Neural cell (in vitro differentiated cells): ENCODE results near the gene ADORA1. TPM values are rescaled to one million over a fixed set of nuclear protein-coding genes. Genes with fewer than 3 reads are reported as not detected.

Experiments used
- H2AFZ ChIP-seq: fragments of 200-600, 300-800 bp; sonication (generic), shearing (Covaris generic); 2 replicates; pipeline ENCODE4 v1.6.0; 2014; ENCODE audit warnings: low read depth, mild to moderate bottlenecking, antibody characterized with exemption, low read length, moderate library complexity
- H3F3A ChIP-seq: fragments of 200-600 bp; shearing (Covaris generic); 2 replicates; pipeline ENCODE4 v1.6.1; 2016; ENCODE audit warnings: mild to moderate bottlenecking, moderate library complexity, mixed read lengths, antibody characterized with exemption, low read length; ENCODE audit not compliant: insufficient read depth, poor library complexity, severe bottlenecking
- H3K27ac ChIP-seq: fragments of 200-600, 300-800 bp; sonication (generic), shearing (Covaris generic); 2 replicates; pipeline ENCODE4 v1.5.1; 2014; ENCODE audit warnings: mild to moderate bottlenecking, low read length, moderate library complexity
- H3K27me3 ChIP-seq: fragments of 300-800, 200-600 bp; sonication (generic), shearing (Covaris generic); 2 replicates; pipeline ENCODE4 v1.6.0; 2014; ENCODE audit warnings: mild to moderate bottlenecking, low read depth, low read length, moderate library complexity; ENCODE audit not compliant: insufficient read depth
- H3K36me3 ChIP-seq: fragments of 300-800, 200-600 bp; sonication (generic), shearing (Covaris generic); 2 replicates; pipeline ENCODE4 v1.5.1; 2014; ENCODE audit warnings: mild to moderate bottlenecking, antibody characterized with exemption, low read length, moderate library complexity; ENCODE audit not compliant: insufficient read depth
- H3K4me2 ChIP-seq: fragments of 300-800, 200-600 bp; sonication (generic), shearing (Covaris generic); 2 replicates; pipeline ENCODE4 v1.6.0; 2014; ENCODE audit warnings: mild to moderate bottlenecking, low read length
- H3K4me3 ChIP-seq: fragments of 300-800, 200-600 bp; sonication (generic), shearing (Covaris generic); 2 replicates; pipeline ENCODE4 v1.5.1; 2014; ENCODE audit warnings: mild to moderate bottlenecking, low read length, moderate library complexity
- H3K79me2 ChIP-seq: fragments of 200-600 bp; shearing (Covaris generic); replicated peaks from 2 replicates; pipeline ENCODE4 v1.6.0; 2014; ENCODE audit warnings: mild to moderate bottlenecking, low read length, moderate library complexity; ENCODE audit not compliant: insufficient read depth
- H3K9ac ChIP-seq: fragments of 300-800, 200-600 bp; sonication (generic), shearing (Covaris generic); 2 replicates; pipeline ENCODE4 v1.6.1; 2016; ENCODE audit warnings: mild to moderate bottlenecking, low read length, mixed read lengths
- H3K9me2 ChIP-seq: fragments of 200-600 bp; shearing (Covaris generic); 2 replicates; pipeline ENCODE4 v1.6.1; 2016; ENCODE audit warnings: mild to moderate bottlenecking, low read length, mixed read lengths; ENCODE audit not compliant: insufficient read depth
- H3K9me3 ChIP-seq: fragments of 200-600, 300-800 bp; sonication (generic), shearing (Covaris generic); 2 replicates; pipeline ENCODE4 v1.6.1; 2016; ENCODE audit warnings: mild to moderate bottlenecking, mixed run types, low read length, moderate library complexity, mixed read lengths
- H4K20me1 ChIP-seq: fragments of 200-600 bp; shearing (Covaris generic); 2 replicates; pipeline ENCODE4 v1.6.1; 2016; ENCODE audit warnings: mild to moderate bottlenecking, mixed run types; ENCODE audit not compliant: insufficient read depth
- CTCF ChIP-seq: fragments of 450-650 bp; IDR thresholded peaks from 2 replicates; pipeline ENCODE4 v1.5.1; 2014; ENCODE audit warnings: antibody characterized with exemption, mild to moderate bottlenecking, moderate library complexity; ENCODE audit not compliant: poor library complexity, severe bottlenecking
- EP300 ChIP-seq: fragments of 450-650 bp; conservative IDR thresholded peaks from 2 replicates; pipeline ENCODE4 v1.6.1; 2014; ENCODE audit warnings: antibody characterized with exemption, mild to moderate bottlenecking, moderate library complexity; ENCODE audit not compliant: poor library complexity, severe bottlenecking
- EZH2 ChIP-seq: fragments of 200-600, 300-800 bp; shearing (Covaris generic), sonication (generic); IDR thresholded peaks from 2 replicates; pipeline ENCODE4 v1.6.1; 2014; ENCODE audit warnings: antibody characterized with exemption, low read length, borderline replicate concordance, mild to moderate bottlenecking; ENCODE audit not compliant: insufficient read depth, poor library complexity, severe bottlenecking
- MXI1 ChIP-seq: fragments of 450-650 bp; conservative IDR thresholded peaks from 2 replicates; pipeline ENCODE4 v1.6.1; 2014; ENCODE audit warnings: antibody characterized with exemption, mild to moderate bottlenecking; ENCODE audit not compliant: poor library complexity, severe bottlenecking
- POLR2AphosphoS5 ChIP-seq: IDR thresholded peaks from 2 replicates; pipeline ENCODE4 v1.6.1; 2012
- RAD21 ChIP-seq: fragments of 450-650 bp; conservative IDR thresholded peaks from 2 replicates; pipeline ENCODE4 v1.6.1; 2014; ENCODE audit warnings: antibody characterized with exemption, mild to moderate bottlenecking, moderate library complexity
- REST ChIP-seq: IDR thresholded peaks from 2 replicates; pipeline ENCODE4 v1.6.1; 2012; ENCODE audit warnings: borderline replicate concordance
- SMC3 ChIP-seq: fragments of 450-650 bp; conservative IDR thresholded peaks from 2 replicates; pipeline ENCODE4 v1.6.1; 2014; ENCODE audit warnings: antibody characterized with exemption, mild to moderate bottlenecking, moderate library complexity; ENCODE audit not compliant: poor library complexity
- TAF1 ChIP-seq: IDR thresholded peaks from 2 replicates; pipeline ENCODE4 v1.6.1; 2012; ENCODE audit warnings: low read depth
- polyA plus RNA-seq: library from polyadenylated mRNA; depleted of rRNA; stranded (reverse); fragments of >200 nt; gene quantifications from 2 replicates; pipeline ENCODE4 v1.2.3, GENCODE V29; 2014

The ADORA1 gene
- polyA plus RNA-seq, 1 donor from 2014 or later = 7.2 TPM

- Histone ChIP-seq H3K9ac (no peak overlapping the region), H3K27ac (no peak overlapping the region)
Measured at GRCh38 chr1:203143641-203144040, 16.1 kb downstream of the ADORA1 start.

GRCh38 chr1:203144661-203145060 lies 17.1 kb downstream of the ADORA1 start:
- Histone ChIP-seq H3K36me3 (no peaks in the 10 kb centered on the region), H3F3A (no peaks in the 10 kb centered on the region), H2AFZ (no peak overlapping the region), H3K79me2 (no peaks in the 10 kb centered on the region), H3K9me3 (no peaks in the 10 kb centered on the region), H3K9me2 (no peaks in the 10 kb centered on the region), H3K27ac (no peak overlapping the region), H4K20me1 (no peaks in the 10 kb centered on the region), H3K4me3 (no peak overlapping the region), H3K27me3 (no peaks in the 10 kb centered on the region), H3K4me2 (no peak overlapping the region), H3K9ac (no peak overlapping the region)
- TF ChIP-seq MXI1 (no peak), POLR2AphosphoS5 (no peak), REST (no peak), RAD21 (no peak), TAF1 (no peak), EZH2 (no peak), EP300 (no peak), SMC3 (no peak)

More at GRCh38 chr1:203143641-203144040, 16.1 kb downstream of the ADORA1 start:
- H3K9me3 ChIP-seq = no peaks in the 10 kb centered on the region
- no peaks in the 10 kb centered on the region for H3K27me3 ChIP-seq
- H3F3A ChIP-seq = no peaks in the 10 kb centered on the region
- no peaks in the 10 kb centered on the region for H3K79me2 ChIP-seq
- H4K20me1 ChIP-seq = no peaks in the 10 kb centered on the region
- no peak overlapping the region for H3K4me3 ChIP-seq
- H3K4me2 ChIP-seq = no peak overlapping the region
- H2AFZ ChIP-seq = no peak overlapping the region
- TF ChIP-seq RAD21 (no peak), REST (no peak), TAF1 (no peak), CTCF (no peak), POLR2AphosphoS5 (no peak), SMC3 (no peak), EP300 (no peak), EZH2 (no peak), MXI1 (no peak)
- no peaks in the 10 kb centered on the region for H3K9me2 ChIP-seq
- H3K36me3 ChIP-seq = no peaks in the 10 kb centered on the region
